A549 (cell line): ENCODE results near the gene GSTT2B.
"Not testable (repeated sequence)": the region's sequence is repeated elsewhere in the genome, so short reads cannot be mapped to it uniquely, and the experiment has no call there.

Source experiments
- CEBPB ChIP-seq, 2 experiments: fragments of >200 bp in 1 of 2; sonication (Bioruptor Twin) in 1 of 2; formaldehyde crosslinking in 1 of 2; IDR thresholded peaks; 2 replicates each; pipeline ENCODE4 v1.6.1; 2012 to 2016
- HDAC2 ChIP-seq: fragments of 200-600 bp; sonication (generic); IDR thresholded peaks from 2 replicates; pipeline ENCODE4 v1.6.1; 2016
- JUNB ChIP-seq: fragments of >200 bp; sonication (Bioruptor Twin); formaldehyde crosslinking; IDR thresholded peaks from 2 replicates; pipeline ENCODE4 v1.6.1; 2016
- NPAS2 ChIP-seq: fragments of 250-450 bp; sonication (Bioruptor Pico); IDR thresholded peaks from 2 replicates; pipeline ENCODE4 v1.8.0; 2022; ENCODE audit warnings: mild to moderate bottlenecking, moderate library complexity, borderline replicate concordance
- POLR2A ChIP-seq: IDR thresholded peaks from 2 replicates; pipeline ENCODE4 v1.6.1; 2012; ENCODE audit warnings: mild to moderate bottlenecking, low read length
- RNF2 ChIP-seq: fragments of 200-600 bp; sonication (generic); IDR thresholded peaks from 2 replicates; pipeline ENCODE4 v1.6.1; 2016; ENCODE audit warnings: low read depth, mild to moderate bottlenecking, antibody characterized with exemption, moderate library complexity, borderline replicate concordance
- SMC3 ChIP-seq: fragments of >200 bp; sonication (Bioruptor Twin); formaldehyde crosslinking; IDR thresholded peaks from 3 replicates; pipeline ENCODE4 v1.6.1; 2018; ENCODE audit warnings: inconsistent platforms
- TF ChIP-seq, protein P1 (sequence below): fragments of >200 bp; sonication (Bioruptor Twin); formaldehyde crosslinking; IDR thresholded peaks from 3 replicates; pipeline ENCODE4 v1.5.1; 2016

DNA sequence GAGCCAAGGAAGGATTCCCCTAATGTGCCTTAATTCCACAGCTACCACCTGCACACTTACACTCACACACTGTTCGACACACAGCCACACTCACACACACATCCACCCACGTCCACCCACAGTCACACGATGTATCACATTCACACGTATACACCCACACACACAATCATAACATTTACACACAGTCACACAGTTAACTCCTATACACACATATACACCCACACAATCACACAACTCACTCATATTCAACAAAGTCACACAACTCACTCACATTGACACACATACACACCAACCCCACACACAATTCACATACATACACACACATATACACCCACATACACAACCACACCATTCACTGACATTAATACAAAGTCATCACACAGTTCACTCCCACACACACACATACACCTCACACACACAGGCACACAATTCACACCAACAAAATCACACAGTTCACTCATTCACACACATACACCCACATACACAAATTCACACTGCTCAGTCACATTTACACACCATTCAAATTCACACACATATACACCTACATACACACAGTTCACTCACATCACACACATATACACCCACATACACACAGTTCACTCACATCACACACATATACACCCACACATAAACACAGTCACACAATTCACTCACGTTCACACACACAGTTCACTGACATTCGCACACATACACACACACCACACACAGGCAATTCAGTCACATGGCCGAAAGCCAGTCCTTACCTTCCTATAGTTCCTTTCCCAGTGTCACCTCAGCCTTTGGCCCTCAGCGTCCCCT lies 6.6 kb downstream of the GSTT2B start:
- not testable (repeated sequence) for TF ChIP-seq POLR2A; SMC3; NPAS2 (CRISPR knock-in tag); JUNB; CEBPB (IDR thresholded peaks at IDR 0.05); RNF2; HDAC2
- TF ChIP-seq, protein P1, sequence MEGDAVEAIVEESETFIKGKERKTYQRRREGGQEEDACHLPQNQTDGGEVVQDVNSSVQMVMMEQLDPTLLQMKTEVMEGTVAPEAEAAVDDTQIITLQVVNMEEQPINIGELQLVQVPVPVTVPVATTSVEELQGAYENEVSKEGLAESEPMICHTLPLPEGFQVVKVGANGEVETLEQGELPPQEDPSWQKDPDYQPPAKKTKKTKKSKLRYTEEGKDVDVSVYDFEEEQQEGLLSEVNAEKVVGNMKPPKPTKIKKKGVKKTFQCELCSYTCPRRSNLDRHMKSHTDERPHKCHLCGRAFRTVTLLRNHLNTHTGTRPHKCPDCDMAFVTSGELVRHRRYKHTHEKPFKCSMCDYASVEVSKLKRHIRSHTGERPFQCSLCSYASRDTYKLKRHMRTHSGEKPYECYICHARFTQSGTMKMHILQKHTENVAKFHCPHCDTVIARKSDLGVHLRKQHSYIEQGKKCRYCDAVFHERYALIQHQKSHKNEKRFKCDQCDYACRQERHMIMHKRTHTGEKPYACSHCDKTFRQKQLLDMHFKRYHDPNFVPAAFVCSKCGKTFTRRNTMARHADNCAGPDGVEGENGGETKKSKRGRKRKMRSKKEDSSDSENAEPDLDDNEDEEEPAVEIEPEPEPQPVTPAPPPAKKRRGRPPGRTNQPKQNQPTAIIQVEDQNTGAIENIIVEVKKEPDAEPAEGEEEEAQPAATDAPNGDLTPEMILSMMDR, result not testable (repeated sequence)
